ENCODE measurements around the gene ENPP3. TPM values are rescaled to one million over a fixed set of nuclear protein-coding genes. Genes with fewer than 3 reads are reported as not detected.

The ENPP3 gene
- total RNA-seq, 1 donor from 2014 or later = 1.9 TPM

GRCh38 chr6:131791476-131791875 lies 154.4 kb downstream of the ENPP3 start:
- no peak for ATAC-seq

GRCh38 chr6:131792091-131792496 lies 155.0 kb downstream of the ENPP3 start:
- DNase-seq (ENCODE audit: low spot score) (no peak), ATAC-seq (peak; percentile 68)

More at GRCh38 chr6:131791476-131791875, 154.4 kb downstream of the ENPP3 start:
- no peak for DNase-seq (ENCODE audit: low spot score)

GRCh38 chr6:131795366-131795765 lies 158.3 kb downstream of the ENPP3 start:
- ATAC-seq = no peak
- DNase-seq (ENCODE audit: low spot score) = no peak

Other genes starting within 250 kb of the ENPP3 start
- gene ARG1, start 64.1 kb upstream of the ENPP3 start, total RNA-seq = 1,138 TPM
- 9.4 TPM for gene MED23, start 9.1 kb upstream of the ENPP3 start, total RNA-seq
- gene OR2A4, start 64.1 kb downstream of the ENPP3 start, total RNA-seq = not detected
- gene CTAGE9, start 73.7 kb downstream of the ENPP3 start, total RNA-seq = not detected
- gene ENPP1, start 170.7 kb downstream of the ENPP3 start, total RNA-seq = 49.1 TPM